GM21786 (cell line): Measurements from ENCODE around the gene LENG8.

Experiments used
- ATAC-seq: cut with Tn5 transposase; IDR thresholded peaks from one replicate; pipeline ENCODE4 v1.9.1; 2021; ENCODE audit not compliant: unreplicated experiment

Gene LENG8

GRCh38 chr19:54448774-54449700, at the start of gene LENG8:
TSS of gene LENG8 (plus strand) at chr19:54449199. CDS start at chr19:54451345, 2,146 bp downstream.
- peak; percentile 89 for ATAC-seq

DNA sequence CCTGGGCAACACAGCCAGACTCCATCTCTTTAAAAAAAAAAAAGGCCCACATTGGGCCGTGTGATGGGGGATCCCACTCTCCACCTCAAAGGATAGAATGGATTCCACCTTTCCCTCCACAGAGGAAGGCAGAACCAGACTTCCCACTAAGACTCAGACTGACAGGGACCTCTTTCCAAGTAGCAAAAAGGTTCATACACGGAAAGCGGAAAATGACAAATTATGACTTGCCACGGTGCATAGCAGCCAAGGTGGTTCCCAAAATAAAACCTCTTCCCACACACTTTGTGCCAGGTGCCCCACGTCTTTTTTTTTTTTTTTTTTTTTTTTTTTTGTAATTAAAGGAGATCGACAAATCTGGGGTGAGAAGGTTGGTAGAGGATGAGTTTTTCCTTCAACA, 48.1 kb upstream of the LENG8 start:
- ATAC-seq = no peak

DNA sequence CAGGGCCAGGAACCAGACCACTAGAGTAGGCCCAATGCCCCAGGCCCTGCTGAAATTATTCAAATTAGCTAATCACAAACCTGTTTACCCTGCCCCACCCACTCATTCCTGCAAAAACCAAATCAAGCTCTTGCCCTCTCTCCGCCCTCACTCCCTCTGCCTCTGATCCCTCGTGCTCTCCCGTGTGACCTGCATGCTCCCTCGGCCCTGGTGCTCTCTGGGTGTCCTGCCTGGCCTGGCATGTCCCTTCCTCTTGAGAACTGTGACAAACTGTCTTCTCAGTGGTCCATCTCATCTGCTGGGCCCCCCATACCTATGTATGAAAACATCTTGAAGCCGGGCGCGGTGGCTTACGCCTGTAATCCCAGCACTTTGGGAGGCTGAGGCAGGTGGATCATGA, 45.9 kb upstream of the LENG8 start:
- no peak for ATAC-seq

- no peak for ATAC-seq
These were observed 43.4 kb upstream of the LENG8 start for GRCh38 chr19:54405628-54406027.

DNA sequence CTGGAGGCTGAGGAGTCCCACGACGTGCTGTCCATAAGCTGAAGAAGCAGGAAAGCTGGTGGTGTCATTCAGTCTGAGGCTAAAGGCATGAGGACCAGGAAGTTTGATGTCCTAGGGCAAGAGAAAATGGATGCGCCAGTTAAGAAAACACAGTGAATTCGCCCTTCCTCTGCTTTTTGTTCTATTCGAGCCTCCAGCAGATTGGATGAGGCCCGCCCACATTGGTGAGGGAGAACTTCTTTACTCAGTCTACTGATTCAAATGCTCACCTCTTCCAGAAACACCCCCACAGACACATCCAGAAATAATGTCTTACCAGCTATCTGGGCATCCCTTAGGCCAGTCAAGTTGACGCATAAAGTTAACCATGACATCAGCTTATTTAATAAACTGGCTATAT, 41.2 kb upstream of the LENG8 start:
- no peak for ATAC-seq

- ATAC-seq = no peak
These were observed 40.5 kb upstream of the LENG8 start for GRCh38 chr19:54408456-54409026.

GRCh38 chr19:54411033-54411432, 38.0 kb upstream of the LENG8 start:
- ATAC-seq = no peak

DNA sequence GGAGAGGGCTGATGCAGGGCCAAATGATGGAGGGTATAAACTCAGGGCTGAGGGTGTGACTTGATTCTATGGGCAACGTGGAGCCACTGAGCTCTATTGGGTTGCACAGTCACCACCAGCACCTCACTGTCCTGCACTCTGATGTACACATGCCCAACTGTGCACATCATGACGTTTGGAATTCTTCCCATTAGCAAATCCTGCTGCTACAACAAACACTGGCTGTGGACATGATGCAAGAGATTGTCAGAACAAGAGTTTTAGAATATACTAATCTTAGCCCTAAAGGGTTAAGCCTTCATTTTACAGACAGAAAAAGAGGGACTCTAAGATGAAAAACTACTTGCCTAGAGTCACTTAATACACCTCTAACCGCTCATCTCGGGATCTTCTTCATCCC, 36.1 kb upstream of the LENG8 start:
- ATAC-seq = no peak

- ATAC-seq = no peak
These were observed 34.8 kb upstream of the LENG8 start for GRCh38 chr19:54414156-54414555.

GRCh38 chr19:54415208-54415900, 33.6 kb upstream of the LENG8 start, which contains the start of gene TTYH1:
TSS of gene TTYH1 (plus strand) at chr19:54415464. CDS start at chr19:54415553, 89 bp downstream.
- no peak for ATAC-seq

DNA sequence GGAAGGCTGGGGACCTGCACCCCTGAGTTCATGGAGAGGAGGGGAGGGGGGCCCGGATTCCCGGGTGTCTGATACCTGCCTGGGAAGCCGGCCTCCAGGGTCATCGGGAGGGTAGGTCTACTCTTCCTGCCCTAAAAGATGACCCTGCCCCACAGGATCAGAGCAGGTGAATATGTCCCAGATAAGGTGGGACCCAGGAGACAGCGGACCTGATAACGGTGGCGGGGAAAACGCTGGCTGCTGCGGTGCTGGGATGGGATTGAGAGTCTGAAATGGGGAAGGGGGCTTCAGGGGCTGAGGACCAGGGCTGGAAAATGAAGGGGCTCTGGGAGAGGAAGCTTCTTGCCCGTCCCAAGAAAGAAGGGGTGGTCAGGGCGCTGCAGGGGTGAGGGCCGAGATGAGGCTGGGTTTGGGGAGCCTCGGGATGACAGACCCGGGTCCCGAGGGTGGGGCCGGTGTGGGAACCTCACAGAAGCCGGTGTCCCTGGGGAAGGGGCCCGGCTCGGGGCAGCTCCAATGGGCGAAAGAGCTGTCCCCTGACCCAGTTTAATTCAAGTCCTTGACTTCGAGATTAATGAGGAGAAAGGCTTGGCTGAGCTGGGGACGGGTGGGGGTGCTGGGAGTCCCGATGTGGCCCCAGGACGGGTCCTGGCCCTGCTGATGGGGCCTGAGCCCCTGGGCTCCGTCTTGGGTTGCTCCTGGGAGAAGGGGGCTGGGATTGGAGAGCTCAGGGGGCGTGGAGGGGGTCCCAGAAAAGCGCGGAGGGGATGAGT, 32.9 kb upstream of the LENG8 start:
- no peak for ATAC-seq

- no peak for ATAC-seq
These were observed 32.1 kb upstream of the LENG8 start for GRCh38 chr19:54416695-54417491.

DNA sequence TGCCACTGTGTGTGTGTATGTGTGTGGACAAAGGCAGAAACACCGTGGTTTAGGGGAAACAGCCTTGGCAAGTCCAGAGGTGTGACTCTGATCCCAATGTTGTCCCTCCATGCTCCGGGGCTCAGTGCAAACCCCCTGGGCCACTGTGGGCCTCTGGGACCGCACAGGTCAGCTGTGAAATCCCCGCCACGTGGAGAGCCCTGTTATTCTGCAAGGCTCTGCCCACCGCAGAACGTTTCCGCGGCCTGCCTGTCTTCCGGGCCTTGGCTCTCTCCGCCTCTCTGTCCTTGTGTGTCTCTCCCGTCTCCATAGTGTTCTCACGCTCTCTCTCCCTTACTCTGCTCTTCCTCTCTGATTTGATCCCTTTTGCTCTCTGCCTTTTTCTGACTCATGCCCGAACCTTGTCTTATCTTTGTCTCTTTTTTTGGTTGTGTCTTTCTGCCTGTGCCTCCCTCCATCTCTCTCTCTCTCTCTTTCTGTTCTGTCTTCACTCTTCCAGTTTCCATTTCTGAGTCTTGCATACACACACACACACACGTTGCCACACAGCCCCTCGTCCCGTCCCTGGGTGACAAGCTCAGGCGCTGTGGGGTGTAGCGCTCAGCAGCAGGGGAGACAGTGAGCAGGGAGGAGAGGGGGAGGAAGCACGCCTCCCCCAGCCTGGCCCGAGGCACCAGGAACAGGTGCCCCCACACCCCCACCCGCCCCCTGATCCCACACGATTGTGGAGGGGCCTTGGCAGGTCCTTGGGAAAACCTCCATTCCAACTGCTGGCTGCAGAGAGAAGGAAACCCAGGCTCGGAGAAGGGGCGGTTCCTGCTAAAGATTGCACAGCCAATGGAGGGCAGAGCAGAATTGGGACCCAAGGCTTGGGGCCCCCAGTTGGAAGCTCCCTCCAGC, 30.7 kb upstream of the LENG8 start:
- no peak for ATAC-seq

DNA sequence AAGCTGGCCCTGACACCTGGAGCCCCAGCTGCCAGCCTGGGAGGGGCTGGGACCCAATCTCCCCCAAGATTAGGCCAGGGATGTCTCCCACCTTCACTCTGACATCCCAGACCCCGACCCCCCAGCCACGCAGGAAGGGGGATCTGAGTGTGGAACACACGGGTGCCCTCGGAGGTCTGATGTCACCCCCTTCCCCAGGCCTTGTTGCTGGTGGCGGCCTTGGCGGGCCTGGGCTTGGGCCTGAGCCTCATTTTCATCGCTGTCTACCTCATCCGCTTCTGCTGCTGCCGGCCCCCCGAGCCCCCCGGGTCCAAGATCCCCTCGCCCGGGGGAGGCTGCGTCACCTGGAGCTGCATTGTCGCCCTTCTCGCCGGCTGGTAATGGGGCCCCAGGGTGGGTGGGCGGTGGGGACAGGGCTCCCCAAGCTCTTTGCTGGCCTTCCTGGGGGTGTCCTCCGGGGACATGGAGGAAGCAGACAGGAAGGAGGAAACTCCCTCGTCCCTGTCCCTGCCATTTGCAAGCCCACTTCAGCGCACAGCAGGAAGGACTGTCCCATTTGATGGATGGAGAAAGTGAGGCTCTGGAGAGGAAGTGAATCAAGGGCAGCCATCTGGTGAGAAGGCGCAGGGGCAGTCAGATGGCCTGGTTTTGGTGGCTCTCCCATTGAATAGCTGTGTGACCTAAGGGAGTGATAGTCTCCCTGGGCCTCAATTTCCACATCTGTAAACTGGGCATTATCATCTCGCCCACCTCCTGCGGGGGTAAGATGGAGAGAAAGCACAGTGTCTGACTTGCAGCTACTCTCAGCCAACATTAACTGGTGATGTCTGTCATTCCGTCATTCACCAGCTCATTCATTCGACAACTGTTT, 29.8 kb upstream of the LENG8 start:
- no peak for ATAC-seq

DNA sequence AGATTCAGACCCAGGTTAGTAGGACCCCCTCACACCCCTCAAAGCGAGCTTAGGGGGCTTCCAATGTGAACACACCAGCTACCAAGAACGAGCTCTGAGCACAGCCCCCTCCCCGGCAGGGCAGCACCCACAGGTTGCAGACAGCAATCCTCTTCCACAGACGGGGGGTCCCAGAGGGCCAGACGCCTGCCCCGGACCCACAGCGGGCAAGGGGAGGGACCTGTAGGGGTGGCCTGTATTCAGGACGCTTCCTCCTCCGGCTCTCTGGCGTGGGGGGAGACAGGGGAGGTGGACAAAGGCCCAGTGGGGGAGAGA, 29.0 kb upstream of the LENG8 start:
- ATAC-seq = no peak

GRCh38 chr19:54420383-54421168, 28.4 kb upstream of the LENG8 start:
- no peak for ATAC-seq

DNA sequence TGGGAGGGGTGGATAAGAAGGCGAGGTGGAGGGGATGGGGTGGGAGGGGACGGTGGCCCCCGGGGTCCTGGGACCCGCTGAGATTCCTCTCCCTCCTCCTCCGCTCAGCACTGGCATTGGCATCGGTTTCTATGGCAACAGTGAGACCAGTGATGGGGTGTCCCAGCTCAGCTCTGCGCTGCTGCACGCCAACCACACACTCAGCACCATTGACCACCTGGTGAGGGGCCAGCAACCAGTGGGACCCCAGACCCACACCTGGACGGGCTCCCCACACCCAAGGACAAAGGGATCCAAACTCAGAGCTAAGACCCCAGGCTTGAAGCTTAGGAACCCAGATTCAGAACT, 27.9 kb upstream of the LENG8 start:
- ATAC-seq = no peak

- no peak for ATAC-seq
These were observed 27.5 kb upstream of the LENG8 start for GRCh38 chr19:54421521-54421920.
